NCI-H748 (cell line): ENCODE measurements around the gene RHD.
"Not testable (repeated sequence)": the region's sequence is repeated elsewhere in the genome, so short reads cannot be mapped to it uniquely, and the experiment has no call there.

Source experiments
- DNase-seq: peaks from one replicate; lab custom pipeline; 2025; ENCODE audit not compliant: unreplicated experiment; lab: John Stamatoyannopoulos, UW

Gene RHD

GRCh38 chr1:25347556-25347955 lies 75.2 kb downstream of the RHD start:
- no peak for DNase-seq

- no peak for DNase-seq
Observed at GRCh38 chr1:25349606-25350005, 77.3 kb downstream of the RHD start.

DNA sequence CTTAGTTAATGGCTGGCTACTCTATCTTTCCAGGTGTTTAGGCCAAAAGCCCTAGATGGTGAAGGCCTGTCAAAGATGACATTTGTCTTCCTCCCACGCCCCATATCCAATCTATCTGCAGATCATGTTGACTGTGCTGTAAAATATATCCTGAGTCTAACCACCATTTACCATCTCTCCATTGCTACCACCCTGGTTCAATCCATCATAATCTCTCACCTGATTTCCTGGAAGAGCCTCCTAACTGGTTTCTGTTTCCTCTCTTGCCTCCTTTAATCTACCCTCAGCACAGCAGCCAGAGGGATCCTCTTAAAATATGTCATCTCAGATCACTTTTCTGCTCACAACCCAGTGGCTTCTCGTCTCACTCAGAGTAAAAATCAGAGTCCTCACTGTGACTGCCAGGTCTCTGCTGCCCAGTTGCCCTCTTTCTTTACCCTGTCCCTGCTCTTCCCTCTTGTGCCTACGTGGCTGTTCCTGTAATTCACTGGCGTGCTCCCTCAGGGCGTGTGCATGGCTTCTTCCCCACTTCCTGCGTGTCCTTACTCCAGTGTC lies 83.6 kb downstream of the RHD start:
- DNase-seq, result no peak

- no peak for DNase-seq
Observed at GRCh38 chr1:25356441-25356840, 84.1 kb downstream of the RHD start.

GRCh38 chr1:25356848-25357247 lies 84.5 kb downstream of the RHD start:
- DNase-seq, result no peak

DNA sequence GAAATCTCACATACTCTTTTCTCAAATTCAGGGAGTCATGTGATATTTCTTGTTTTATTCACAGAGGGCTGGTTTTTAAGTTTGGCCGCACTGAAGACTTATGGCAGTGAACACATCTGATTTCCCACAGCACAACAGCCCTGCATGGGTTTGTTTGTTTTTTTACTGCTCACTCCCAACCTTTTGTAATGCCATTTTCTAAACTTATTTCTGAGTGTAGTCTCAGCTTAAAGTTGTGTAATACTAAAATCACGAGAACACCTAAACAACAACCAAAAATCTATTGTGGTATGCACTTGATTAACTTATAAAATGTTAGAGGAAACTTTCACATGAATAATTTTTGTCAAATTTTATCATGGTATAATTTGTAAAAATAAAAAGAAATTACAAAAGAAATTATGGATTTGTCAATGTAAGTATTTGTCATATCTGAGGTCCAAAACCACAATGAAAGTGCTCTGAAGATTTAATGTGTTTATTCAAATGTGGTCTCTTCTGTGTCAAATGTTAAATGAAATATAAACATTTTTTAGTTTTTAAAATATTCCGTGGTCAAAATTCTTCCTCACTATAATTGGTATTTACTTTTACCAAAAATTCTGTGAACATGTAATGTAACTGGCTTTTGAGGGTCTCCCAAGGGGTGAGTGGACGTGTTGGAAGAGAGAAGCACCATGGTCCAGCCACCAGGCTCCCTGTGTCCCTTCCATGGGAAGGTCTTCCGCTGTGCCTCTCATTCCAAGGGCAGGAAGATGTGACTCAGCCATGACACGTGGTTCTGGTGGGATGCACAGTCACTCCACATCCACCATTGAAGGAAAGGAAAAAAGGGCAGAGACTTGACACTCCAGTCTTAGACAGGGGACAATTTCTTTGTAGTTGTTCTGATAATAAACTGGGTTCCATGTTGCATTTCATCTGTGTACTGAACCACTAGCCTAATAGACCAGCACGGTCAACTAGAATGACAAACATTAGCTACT lies 88.6 kb downstream of the RHD start:
- DNase-seq, result no peak

- DNase-seq, result no peak
Observed at GRCh38 chr1:25361901-25362300, 89.6 kb downstream of the RHD start.

GRCh38 chr1:25362634-25363559 lies 90.6 kb downstream of the RHD start:
- DNase-seq, result not testable (repeated sequence)

GRCh38 chr1:25369241-25369640 lies 96.9 kb downstream of the RHD start:
- no peak for DNase-seq

GRCh38 chr1:25369691-25370271 lies 97.5 kb downstream of the RHD start:
- DNase-seq, result not testable (repeated sequence)

DNA sequence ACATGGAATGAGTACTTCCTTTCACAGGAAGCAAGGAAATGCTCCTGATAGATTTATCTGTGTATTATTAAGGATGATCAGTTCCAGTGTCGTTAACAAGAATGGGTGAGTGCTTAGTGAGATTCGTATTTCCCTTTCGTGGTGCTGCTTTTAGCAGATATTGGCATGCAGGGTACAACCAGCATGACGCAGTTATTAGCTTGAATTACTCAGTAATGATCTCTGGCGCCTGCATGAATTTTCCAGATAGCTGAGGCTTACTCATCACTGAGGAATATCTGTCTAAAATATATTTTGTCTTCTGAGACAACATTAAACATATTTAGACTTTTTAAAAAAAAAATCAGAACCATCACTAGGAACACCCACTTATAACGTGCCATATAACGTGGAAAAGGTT lies 99.4 kb downstream of the RHD start:
- DNase-seq, result not testable (repeated sequence)

DNA sequence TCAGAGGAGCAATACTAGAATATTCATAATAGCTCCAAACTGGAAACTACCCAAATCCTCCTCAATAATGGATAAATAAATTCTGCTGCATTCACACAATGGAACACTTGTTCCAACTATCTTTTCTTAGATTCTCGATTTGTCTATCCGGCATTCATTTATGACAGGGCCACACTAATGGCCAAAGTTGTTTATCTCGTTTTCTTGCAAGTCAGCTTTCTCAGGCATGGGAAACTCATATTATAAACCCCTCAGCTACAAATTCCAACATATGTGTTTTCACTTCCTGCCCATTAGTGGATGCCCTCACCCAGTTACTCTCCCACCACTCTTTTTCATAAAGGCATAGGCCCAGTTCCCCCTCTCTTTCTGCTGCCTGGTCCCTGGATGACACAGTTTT lies 106.1 kb downstream of the RHD start:
- DNase-seq, result not testable (repeated sequence)
